GM12878 (cell line): Measurements from ENCODE around the gene VSIG10. TPM values are rescaled to one million over a fixed set of nuclear protein-coding genes. Genes with fewer than 3 reads are reported as not detected.

Experiments used
- ATAC-seq: fragments of 200-7000 bp; cut with Tn5 transposase; 3 replicates; pipeline ENCODE4 v1.9.1; 2020; ENCODE audit warnings: mild to moderate bottlenecking, moderate library complexity
- BruUV-seq: library from RNA; stranded (reverse); fragments of 400-500 nt; replicated peaks from 2 replicates; lab custom pipeline; 2021; lab: Mats Ljungman, UMichigan
- CTCF ChIA-PET: fragments of 300-600 bp; sonication (Branson Sonifier 250); formaldehyde crosslinking; extraction: SDS; loops from one replicate; lab custom pipeline; 2021; ENCODE audit warnings: inconsistent platforms; lab: Yijun Ruan, JAX
- POLR2A ChIA-PET: fragments of 350-600 bp; formaldehyde crosslinking; extraction: SDS; loops from one replicate; lab custom pipeline; 2021; ENCODE audit warnings: inconsistent platforms; lab: Charles Lee
- RAD21 ChIA-PET: fragments of 300-600 bp; sonication (Branson Sonifier 250); formaldehyde crosslinking; loops from one replicate; lab custom pipeline; 2023; ENCODE audit warnings: antibody characterized with exemption; ENCODE audit not compliant: unreplicated experiment; lab: Charles Lee
- SMC1A ChIA-PET: fragments of 300-600 bp; sonication (Branson Sonifier 250); formaldehyde crosslinking; loops from one replicate; lab custom pipeline; 2023; ENCODE audit not compliant: unreplicated experiment, uncharacterized antibody; lab: Charles Lee
- DNase-seq: peaks from one replicate; pipeline ENCODE4 v3.0.0-alpha.2; 2011; ENCODE audit warnings: low read depth, low spot score
- FAIRE-seq: peaks from 3 replicates; lab custom pipeline; 2011; peaks lifted over from hg19 to GRCh38; lab: Jason Lieb, UNC
- H2AFZ ChIP-seq: 2 replicates; pipeline ENCODE4 v1.6.0; 2011; ENCODE audit warnings: low read depth, low read length, control low read depth; ENCODE audit not compliant: control insufficient read depth
- H3K27ac ChIP-seq: 2 replicates; pipeline ENCODE4 v1.5.1; 2011; ENCODE audit warnings: control low read depth; ENCODE audit not compliant: control insufficient read depth, insufficient read depth
- H3K27me3 ChIP-seq, 2 experiments: replicated peaks in 1 of 2; 2 replicates each; pipeline versions ENCODE4 v1.6.0 to v1.6.1; 2011; ENCODE audit warnings: low read length in 1 of 2; ENCODE audit not compliant: control insufficient read depth in 2 of 2, insufficient read depth in 2 of 2
- H3K36me3 ChIP-seq, 2 experiments: 2 replicates each; pipeline ENCODE4 v1.5.1; 2011; ENCODE audit warnings: low read length in 1 of 2; ENCODE audit not compliant: control insufficient read depth in 2 of 2, insufficient read depth in 2 of 2
- H3K4me1 ChIP-seq: 2 replicates; pipeline ENCODE4 v1.6.1; 2011; ENCODE audit warnings: mild to moderate bottlenecking, low read length, moderate library complexity, mixed read lengths; ENCODE audit not compliant: control insufficient read depth, insufficient read depth
- H3K4me2 ChIP-seq: 2 replicates; pipeline ENCODE4 v1.6.0; 2011; ENCODE audit warnings: control low read depth; ENCODE audit not compliant: control insufficient read depth, insufficient read depth
- H3K4me3 ChIP-seq: fragments of 200-600 bp; sonication (generic); 2 replicates; pipeline ENCODE4 v1.5.1; 2016
- H3K79me2 ChIP-seq: 2 replicates; pipeline ENCODE4 v1.6.0; 2011; ENCODE audit warnings: low read length; ENCODE audit not compliant: control insufficient read depth, insufficient read depth
- H3K9ac ChIP-seq: 2 replicates; pipeline ENCODE4 v1.8.0; 2011; ENCODE audit warnings: low read length, control low read depth, mixed read lengths; ENCODE audit not compliant: control insufficient read depth, insufficient read depth
- H3K9me3 ChIP-seq: replicated peaks from 3 replicates; pipeline ENCODE4 v1.5.1; 2011; ENCODE audit warnings: mild to moderate bottlenecking, low read length; ENCODE audit not compliant: control insufficient read depth, insufficient read depth
- H4K20me1 ChIP-seq: 2 replicates; pipeline ENCODE4 v1.6.0; 2011; ENCODE audit not compliant: control insufficient read depth, insufficient read depth
- ATF7 ChIP-seq: fragments of 450-650 bp; IDR thresholded peaks from 2 replicates; pipeline ENCODE4 v1.6.1; 2016; ENCODE audit warnings: low read depth, mild to moderate bottlenecking
- CBX3 ChIP-seq: fragments of 200-600 bp; sonication (generic); IDR thresholded peaks from 2 replicates; pipeline ENCODE4 v1.6.1; 2016; ENCODE audit warnings: low read depth, borderline replicate concordance
- CHD2 ChIP-seq: IDR thresholded peaks from 2 replicates; pipeline ENCODE4 v1.6.1; 2011; ENCODE audit warnings: low read depth, low read length, improper control_type of control experiment, borderline replicate concordance
- ETV6 ChIP-seq, 2 experiments: fragments of 450-650 bp in 1 of 2; IDR thresholded peaks in 1 of 2; conservative IDR thresholded peaks in 1 of 2; 2 replicates each; pipeline ENCODE4 v1.6.1; 2014; ENCODE audit warnings: antibody characterized with exemption in 1 of 2, borderline replicate concordance in 1 of 2, low read depth in 1 of 2, mild to moderate bottlenecking in 1 of 2, moderate library complexity in 1 of 2
- IKZF1 ChIP-seq: fragments of 450-650 bp; conservative IDR thresholded peaks from 2 replicates; pipeline ENCODE4 v1.6.1; 2017; ENCODE audit warnings: antibody characterized with exemption, mild to moderate bottlenecking
- JUND ChIP-seq: IDR thresholded peaks from 2 replicates; pipeline ENCODE4 v1.6.1; 2012; ENCODE audit warnings: low read depth, mild to moderate bottlenecking, low read length, improper control_type of control experiment, moderate library complexity
- NFYB ChIP-seq: IDR thresholded peaks from 2 replicates; pipeline ENCODE4 v1.6.1; 2011; ENCODE audit warnings: low read depth, mild to moderate bottlenecking, low read length, improper control_type of control experiment, moderate library complexity; ENCODE audit not compliant: insufficient read depth
- NRF1 ChIP-seq: conservative IDR thresholded peaks from 2 replicates; pipeline ENCODE4 v1.6.1; 2011; ENCODE audit warnings: mild to moderate bottlenecking, low read depth, low read length, improper control_type of control experiment
- SMARCA5 ChIP-seq: fragments of 450-650 bp; IDR thresholded peaks from 2 replicates; pipeline ENCODE4 v1.6.1; 2017; ENCODE audit warnings: mild to moderate bottlenecking
- USF2 ChIP-seq: IDR thresholded peaks from 2 replicates; pipeline ENCODE4 v1.6.1; 2011; ENCODE audit warnings: low read depth, low read length, improper control_type of control experiment, borderline replicate concordance
- WRNIP1 ChIP-seq: IDR thresholded peaks from 2 replicates; pipeline ENCODE4 v1.6.1; 2011; ENCODE audit warnings: low read depth, low read length, improper control_type of control experiment, borderline replicate concordance
- ZBTB4 ChIP-seq: fragments of 450-650 bp; formaldehyde crosslinking; IDR thresholded peaks from 2 replicates; pipeline ENCODE4 v1.4.0; 2022; ENCODE audit warnings: mild to moderate bottlenecking, moderate library complexity
- ZNF207 ChIP-seq: fragments of 450-650 bp; IDR thresholded peaks from 2 replicates; pipeline ENCODE4 v1.6.1; 2014; ENCODE audit warnings: antibody characterized with exemption, mild to moderate bottlenecking, borderline replicate concordance
- ZNF274 ChIP-seq: IDR thresholded peaks from one replicate; pipeline ENCODE4 v1.8.0; 2011; ENCODE audit not compliant: insufficient read length, insufficient read depth
- WGBS: methylation state at CpG from one replicate; pipeline ENCODE4 v1.1.6; 2016; ENCODE audit warnings: low lambda C conversion rate; ENCODE audit not compliant: insufficient replicate concordance, insufficient coverage; ENCODE audit errors: missing lambda C conversion rate; 5-methylcytosine and 5-hydroxymethylcytosine counted together
- in situ Hi-C: fragments of 300-500 bp; cut with MboI; formaldehyde crosslinking; loops from 9 replicates; pipeline ENCODE4 v1.14.3; 2018; ENCODE audit warnings: mixed read lengths
- intact Hi-C: fragments of 100-400 bp; cut with micrococcal nuclease; formaldehyde crosslinking; loops from one replicate; pipeline ENCODE4 v1.14.2; 2022; ENCODE audit not compliant: unreplicated experiment
- polyA plus RNA-seq, 11 experiments: library from polyadenylated mRNA; depleted of rRNA in 4 of 11; unstranded in 6 of 11; stranded (reverse) in 5 of 11; fragments of >200 nt; fragmentation: Nextera tagmentation in 4 of 11; fragmentation: Illumina TruSeq in 1 of 11; extraction: Ambion mirVana in 4 of 11; extraction: Trizol in 1 of 11; gene quantifications; 1 replicate in 1 of 11; 2 replicates in 10 of 11; pipeline versions ENCODE4 v1.2.1 to v1.2.3, GENCODE V29; 2011 to 2016; ENCODE audit warnings: inconsistent platforms in 2 of 11, missing spikeins in 2 of 11, low read depth in 1 of 11
- total RNA-seq, 4 experiments: library from RNA; depleted of rRNA in 3 of 4; stranded (reverse); fragments of >200 nt in 3 of 4; fragmentation: Illumina TruSeq in 1 of 4; extraction: Trizol in 1 of 4; gene quantifications; 2 replicates each; pipeline versions ENCODE4 v1.2.1 to v1.2.3, GENCODE V29; 2013 to 2021
- TF ChIP-seq, protein P1 (sequence below): fragments of 450-650 bp; IDR thresholded peaks from 2 replicates; pipeline ENCODE4 v1.6.1; 2016; ENCODE audit warnings: mild to moderate bottlenecking, moderate library complexity, borderline replicate concordance

Gene VSIG10
- total and polyA plus RNA-seq, 10 of the 15 experiments (the other 5 are each of a cell fraction or from before 2014, with no cell fraction given): 3.4 to 10.2 (median 5.8) TPM

- ChIA-PET SMC1A (interaction anchor here (1.3 to 2.5 kb wide), 2 partner anchors 11 to 13 kb away, joined by 4 to 6 read pairs; no protein-coding TSS in a partner anchor), POLR2A (interaction anchor here (0.5 kb wide), 1 partner anchor 453 kb away, joined by 3 read pairs; no protein-coding TSS in a partner anchor), CTCF (interaction anchor here (3.7 kb wide), 1 partner anchor 12 kb away, joined by 36 read pairs; no protein-coding TSS in a partner anchor), RAD21 (interaction anchor here (0.9 kb wide), 1 partner anchor 11 kb away, joined by 3 read pairs; no protein-coding TSS in a partner anchor)
- no peak overlapping the region for H3K4me2 ChIP-seq
- FAIRE-seq (no peak), DNase-seq (no peak)
- no peak overlapping the region for H2AFZ ChIP-seq
- H3K9ac ChIP-seq: no peak overlapping the region
- H3K27ac ChIP-seq: no peak overlapping the region
- no peaks in the 10 kb centered on the region; the same call in 2 of the 3 replicates for H3K9me3 ChIP-seq
- no peaks in the 10 kb centered on the region; the same call in 1 of the 2 replicates for H3K79me2 ChIP-seq
- H3K4me1 ChIP-seq: peaks cover 4% of the 10 kb centered on the region
- H3K36me3 ChIP-seq: peaks cover 8 to 24% of the 10 kb centered on the region in 2 experiments; a peak in 3 of 4 replicates
- H4K20me1 ChIP-seq: no peaks in the 10 kb centered on the region
- intact Hi-C loops: no loop called here
- in situ Hi-C loops: no loop called here
- 71% methylated on average over 2 of the region's 2 CpGs for WGBS
- H3K4me3 ChIP-seq: no peak overlapping the region
- TF ChIP-seq IKZF1: no peak
- TF ChIP-seq CBX3: no peak
- no peak for TF ChIP-seq ATF7
- TF ChIP-seq CHD2: no peak
- TF ChIP-seq, protein P1, sequence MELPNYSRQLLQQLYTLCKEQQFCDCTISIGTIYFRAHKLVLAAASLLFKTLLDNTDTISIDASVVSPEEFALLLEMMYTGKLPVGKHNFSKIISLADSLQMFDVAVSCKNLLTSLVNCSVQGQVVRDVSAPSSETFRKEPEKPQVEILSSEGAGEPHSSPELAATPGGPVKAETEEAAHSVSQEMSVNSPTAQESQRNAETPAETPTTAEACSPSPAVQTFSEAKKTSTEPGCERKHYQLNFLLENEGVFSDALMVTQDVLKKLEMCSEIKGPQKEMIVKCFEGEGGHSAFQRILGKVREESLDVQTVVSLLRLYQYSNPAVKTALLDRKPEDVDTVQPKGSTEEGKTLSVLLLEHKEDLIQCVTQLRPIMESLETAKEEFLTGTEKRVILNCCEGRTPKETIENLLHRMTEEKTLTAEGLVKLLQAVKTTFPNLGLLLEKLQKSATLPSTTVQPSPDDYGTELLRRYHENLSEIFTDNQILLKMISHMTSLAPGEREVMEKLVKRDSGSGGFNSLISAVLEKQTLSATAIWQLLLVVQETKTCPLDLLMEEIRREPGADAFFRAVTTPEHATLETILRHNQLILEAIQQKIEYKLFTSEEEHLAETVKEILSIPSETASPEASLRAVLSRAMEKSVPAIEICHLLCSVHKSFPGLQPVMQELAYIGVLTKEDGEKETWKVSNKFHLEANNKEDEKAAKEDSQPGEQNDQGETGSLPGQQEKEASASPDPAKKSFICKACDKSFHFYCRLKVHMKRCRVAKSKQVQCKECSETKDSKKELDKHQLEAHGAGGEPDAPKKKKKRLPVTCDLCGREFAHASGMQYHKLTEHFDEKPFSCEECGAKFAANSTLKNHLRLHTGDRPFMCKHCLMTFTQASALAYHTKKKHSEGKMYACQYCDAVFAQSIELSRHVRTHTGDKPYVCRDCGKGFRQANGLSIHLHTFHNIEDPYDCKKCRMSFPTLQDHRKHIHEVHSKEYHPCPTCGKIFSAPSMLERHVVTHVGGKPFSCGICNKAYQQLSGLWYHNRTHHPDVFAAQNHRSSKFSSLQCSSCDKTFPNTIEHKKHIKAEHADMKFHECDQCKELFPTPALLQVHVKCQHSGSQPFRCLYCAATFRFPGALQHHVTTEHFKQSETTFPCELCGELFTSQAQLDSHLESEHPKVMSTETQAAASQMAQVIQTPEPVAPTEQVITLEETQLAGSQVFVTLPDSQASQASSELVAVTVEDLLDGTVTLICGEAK: no peak
- TF ChIP-seq NFYB: no peak
- no peak for TF ChIP-seq WRNIP1
- no peak for TF ChIP-seq SMARCA5
- TF ChIP-seq USF2: no peak
- TF ChIP-seq ZNF207: no peak
- no peak for TF ChIP-seq NRF1
- TF ChIP-seq ETV6 (conservative IDR thresholded peaks at IDR 0.05 in 1 of 2, IDR thresholded peaks at IDR 0.05 in 1 of 2; ENCODE audit: borderline replicate concordance in 1 of 2, low read depth in 1 of 2): no peak
- TF ChIP-seq JUND: no peak
- TF ChIP-seq ZBTB4 (CRISPR knock-in tag): no peak
- no peak for TF ChIP-seq ZNF274
- TF ChIP-seq, all 136 proteins: peak for 0
- H3K27me3 ChIP-seq: no peaks in the 10 kb centered on the region
- BruUV-seq: no TSS peak
- no peak for ATAC-seq
Measured at GRCh38 chr12:118044075-118044474, 59.7 kb downstream of the VSIG10 start.
